Measurements from ENCODE around the gene LMO1. TPM values are rescaled to one million over a fixed set of nuclear protein-coding genes. Genes with fewer than 3 reads are reported as not detected.

The LMO1 gene
- total and polyA plus RNA-seq, 10 of the 15 experiments (the other 5 are each of a cell fraction or from before 2014, with no cell fraction given), result not detected

GRCh38 chr11:8267280-8267679 is 3.6 kb upstream of the LMO1 start:
- Histone ChIP-seq H3K79me2 (ENCODE audit: control insufficient read depth, insufficient read depth, low read length) (no peaks in the 10 kb centered on the region), H3K9me3 (replicated peaks; ENCODE audit: control insufficient read depth, insufficient read depth, low read length) (no peaks in the 10 kb centered on the region), H3K27ac (ENCODE audit: control insufficient read depth, insufficient read depth) (no peak overlapping the region), H3K4me2 (ENCODE audit: control insufficient read depth, insufficient read depth) (no peak overlapping the region), H3K4me1 (ENCODE audit: control insufficient read depth, insufficient read depth, low read length) (no peaks in the 10 kb centered on the region), H3K9ac (ENCODE audit: control insufficient read depth, insufficient read depth, low read length) (no peak overlapping the region), H3K36me3 (ENCODE audit: control insufficient read depth in 2 of 2, insufficient read depth in 2 of 2, low read length in 1 of 2) (no peaks in the 10 kb centered on the region), H3K27me3 (replicated peaks in 1 of 2; ENCODE audit: control insufficient read depth in 2 of 2, insufficient read depth in 2 of 2, low read length in 1 of 2) (peaks cover 13 to 21% of the 10 kb centered on the region in 2 experiments), H2AFZ (ENCODE audit: control insufficient read depth, low read depth, low read length) (no peak overlapping the region), H3K4me3 (no peak overlapping the region), H4K20me1 (ENCODE audit: control insufficient read depth, insufficient read depth) (no peaks in the 10 kb centered on the region)
- intact Hi-C loops (cut with micrococcal nuclease; ENCODE audit: unreplicated experiment) (no loop called here), in situ Hi-C loops (cut with MboI) (no loop called here)
- CTCF ChIA-PET, result interaction anchor here (0.7 to 1.1 kb wide), 2 partner anchors 18 to 20 kb away, joined by 3 to 4 read pairs; no protein-coding TSS in a partner anchor
- FAIRE-seq, result no peak
- 50% methylated on average over 5 of the region's 5 CpGs for WGBS (ENCODE audit: insufficient coverage, insufficient replicate concordance, low lambda C conversion rate, missing lambda C conversion rate)
- POLR2A ChIA-PET, result no interaction called here
- no TSS peak for BruUV-seq (replicated peaks)
- SMC1A ChIA-PET (ENCODE audit: uncharacterized antibody, unreplicated experiment), result interaction anchor here (0.7 kb wide), 1 partner anchor 301 kb away, joined by 4 read pairs; no protein-coding TSS in a partner anchor
- RAD21 ChIA-PET (ENCODE audit: unreplicated experiment), result no interaction called here
- DNase-seq (ENCODE audit: low read depth, low spot score), result no peak
- ATAC-seq, result no peak
- no peak for TF ChIP-seq EP300 (IDR thresholded peaks at IDR 0.05; ENCODE audit: borderline replicate concordance in 1 of 2, control insufficient read depth in 1 of 2, low read depth in 2 of 2, low read length in 2 of 2)
- no peak for TF ChIP-seq DPF2 (IDR thresholded peaks at IDR 0.05)
- TF ChIP-seq, protein P1, sequence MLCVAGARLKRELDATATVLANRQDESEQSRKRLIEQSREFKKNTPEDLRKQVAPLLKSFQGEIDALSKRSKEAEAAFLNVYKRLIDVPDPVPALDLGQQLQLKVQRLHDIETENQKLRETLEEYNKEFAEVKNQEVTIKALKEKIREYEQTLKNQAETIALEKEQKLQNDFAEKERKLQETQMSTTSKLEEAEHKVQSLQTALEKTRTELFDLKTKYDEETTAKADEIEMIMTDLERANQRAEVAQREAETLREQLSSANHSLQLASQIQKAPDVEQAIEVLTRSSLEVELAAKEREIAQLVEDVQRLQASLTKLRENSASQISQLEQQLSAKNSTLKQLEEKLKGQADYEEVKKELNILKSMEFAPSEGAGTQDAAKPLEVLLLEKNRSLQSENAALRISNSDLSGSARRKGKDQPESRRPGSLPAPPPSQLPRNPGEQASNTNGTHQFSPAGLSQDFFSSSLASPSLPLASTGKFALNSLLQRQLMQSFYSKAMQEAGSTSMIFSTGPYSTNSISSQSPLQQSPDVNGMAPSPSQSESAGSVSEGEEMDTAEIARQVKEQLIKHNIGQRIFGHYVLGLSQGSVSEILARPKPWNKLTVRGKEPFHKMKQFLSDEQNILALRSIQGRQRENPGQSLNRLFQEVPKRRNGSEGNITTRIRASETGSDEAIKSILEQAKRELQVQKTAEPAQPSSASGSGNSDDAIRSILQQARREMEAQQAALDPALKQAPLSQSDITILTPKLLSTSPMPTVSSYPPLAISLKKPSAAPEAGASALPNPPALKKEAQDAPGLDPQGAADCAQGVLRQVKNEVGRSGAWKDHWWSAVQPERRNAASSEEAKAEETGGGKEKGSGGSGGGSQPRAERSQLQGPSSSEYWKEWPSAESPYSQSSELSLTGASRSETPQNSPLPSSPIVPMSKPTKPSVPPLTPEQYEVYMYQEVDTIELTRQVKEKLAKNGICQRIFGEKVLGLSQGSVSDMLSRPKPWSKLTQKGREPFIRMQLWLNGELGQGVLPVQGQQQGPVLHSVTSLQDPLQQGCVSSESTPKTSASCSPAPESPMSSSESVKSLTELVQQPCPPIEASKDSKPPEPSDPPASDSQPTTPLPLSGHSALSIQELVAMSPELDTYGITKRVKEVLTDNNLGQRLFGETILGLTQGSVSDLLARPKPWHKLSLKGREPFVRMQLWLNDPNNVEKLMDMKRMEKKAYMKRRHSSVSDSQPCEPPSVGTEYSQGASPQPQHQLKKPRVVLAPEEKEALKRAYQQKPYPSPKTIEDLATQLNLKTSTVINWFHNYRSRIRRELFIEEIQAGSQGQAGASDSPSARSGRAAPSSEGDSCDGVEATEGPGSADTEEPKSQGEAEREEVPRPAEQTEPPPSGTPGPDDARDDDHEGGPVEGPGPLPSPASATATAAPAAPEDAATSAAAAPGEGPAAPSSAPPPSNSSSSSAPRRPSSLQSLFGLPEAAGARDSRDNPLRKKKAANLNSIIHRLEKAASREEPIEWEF (IDR thresholded peaks at IDR 0.05; ENCODE audit: insufficient replicate concordance, low read depth, low read length), result no peak
- no peak for TF ChIP-seq SMAD5 (IDR thresholded peaks at IDR 0.05; ENCODE audit: low read depth)
- TF ChIP-seq TCF3 (IDR thresholded peaks at IDR 0.05; ENCODE audit: borderline replicate concordance, insufficient read depth, low read depth, low read length), result no peak
- TF ChIP-seq RBBP5 (conservative IDR thresholded peaks at IDR 0.05), result no peak
- TF ChIP-seq STAT1 (conservative IDR thresholded peaks at IDR 0.05), result no peak
- TF ChIP-seq, protein P2, sequence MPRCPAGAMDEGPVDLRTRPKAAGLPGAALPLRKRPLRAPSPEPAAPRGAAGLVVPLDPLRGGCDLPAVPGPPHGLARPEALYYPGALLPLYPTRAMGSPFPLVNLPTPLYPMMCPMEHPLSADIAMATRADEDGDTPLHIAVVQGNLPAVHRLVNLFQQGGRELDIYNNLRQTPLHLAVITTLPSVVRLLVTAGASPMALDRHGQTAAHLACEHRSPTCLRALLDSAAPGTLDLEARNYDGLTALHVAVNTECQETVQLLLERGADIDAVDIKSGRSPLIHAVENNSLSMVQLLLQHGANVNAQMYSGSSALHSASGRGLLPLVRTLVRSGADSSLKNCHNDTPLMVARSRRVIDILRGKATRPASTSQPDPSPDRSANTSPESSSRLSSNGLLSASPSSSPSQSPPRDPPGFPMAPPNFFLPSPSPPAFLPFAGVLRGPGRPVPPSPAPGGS (IDR thresholded peaks at IDR 0.05; ENCODE audit: borderline replicate concordance, insufficient read depth, low read depth, low read length, poor library complexity, severe bottlenecking), result no peak
- no peak for TF ChIP-seq ESRRA (IDR thresholded peaks at IDR 0.05; ENCODE audit: low read length)
- no peak for TF ChIP-seq POU2F2 (IDR thresholded peaks at IDR 0.05; ENCODE audit: borderline replicate concordance, low read depth, low read length)
- no peak for TF ChIP-seq HSF1 (IDR thresholded peaks at IDR 0.05; ENCODE audit: low read depth, low read length)
- no peak for TF ChIP-seq RELB (IDR thresholded peaks at IDR 0.05; ENCODE audit: low read depth)
- no peak for TF ChIP-seq SUZ12 (IDR thresholded peaks at IDR 0.05; ENCODE audit: unreplicated experiment)
- no peak for TF ChIP-seq ZNF24 (IDR thresholded peaks at IDR 0.05)
- no peak for TF ChIP-seq BACH1 (IDR thresholded peaks at IDR 0.05; ENCODE audit: borderline replicate concordance)

Measured in GM12878 (cell line).